ENCODE measurements around the gene COA7. TPM values are rescaled to one million over a fixed set of nuclear protein-coding genes. Genes with fewer than 3 reads are reported as not detected.

The COA7 gene
- total and polyA plus RNA-seq, 2 of the 4 experiments (the other 2 are of a cell fraction) = 9.3 to 20.3 TPM

- dilution Hi-C loops (cut with HindIII; ENCODE audit: low sequenced_read_pairs, unreplicated experiment) (no loop called here), in situ Hi-C loops (cut with MboI; ENCODE audit: low sequenced_read_pairs) (no loop called here), intact Hi-C loops (cut with micrococcal nuclease) (no loop called here)
- TF ChIP-seq FOS (IDR thresholded peaks at IDR 0.05; ENCODE audit: low read depth, low read length) (no peak), SMC3 (IDR thresholded peaks at IDR 0.05; ENCODE audit: low read depth, low read length) (no peak), CTCF (conservative IDR thresholded peaks at IDR 0.05; ENCODE audit: low read depth, low read length) (no peak), ELK1 (IDR thresholded peaks at IDR 0.05; ENCODE audit: borderline replicate concordance, low read depth, low read length) (no peak), POLR2A (IDR thresholded peaks at IDR 0.05; ENCODE audit: low read depth, low read length) (no peak), RCOR1 (IDR thresholded peaks at IDR 0.05; ENCODE audit: insufficient replicate concordance, low read length) (no peak), MXI1 (IDR thresholded peaks at IDR 0.05; ENCODE audit: borderline replicate concordance, low read depth, low read length) (no peak)
- BruUV-seq (replicated peaks) = no TSS peak
- no peak overlapping the region for H2AK9ac ChIP-seq (replicated peaks; ENCODE audit: low read depth, low read length, poor library complexity)
- H3K14ac ChIP-seq (replicated peaks; ENCODE audit: low read depth, low read length) = no peak overlapping the region
- no peak overlapping the region for H3K56ac ChIP-seq (ENCODE audit: extremely low read depth, insufficient read depth, low read length)
- no peaks in the 10 kb centered on the region for H4K20me1 ChIP-seq (ENCODE audit: insufficient read depth, low read length)
- no peaks in the 10 kb centered on the region for H3K79me1 ChIP-seq (ENCODE audit: low read depth in 1 of 2, low read length in 2 of 2)
- no peaks in the 10 kb centered on the region for H3K9me3 ChIP-seq (ENCODE audit: control insufficient read depth, insufficient read depth, low read length)
- no peak overlapping the region for H4K8ac ChIP-seq (ENCODE audit: low read depth in 2 of 2, low read length in 2 of 2)
- POLR2A ChIA-PET (ENCODE audit: unreplicated experiment) = no interaction called here
- H3K9me1 ChIP-seq (ENCODE audit: insufficient read depth, low read length) = no peaks in the 10 kb centered on the region
- H2BK20ac ChIP-seq (ENCODE audit: low read depth, low read length) = no peak overlapping the region
- CTCF ChIA-PET = no interaction called here
- no peak overlapping the region for H3K4me3 ChIP-seq (ENCODE audit: insufficient read depth, low read depth, low read length)
- no peak overlapping the region for H3K9ac ChIP-seq (ENCODE audit: low read depth, low read length)
- no peak overlapping the region for H2BK15ac ChIP-seq (ENCODE audit: low read depth, low read length)
- DNase-seq (no peak), ATAC-seq (ENCODE audit: low read depth) (no peak)
- H3K36me3 ChIP-seq (ENCODE audit: control insufficient read depth, insufficient read depth, low read length) = no peaks in the 10 kb centered on the region
- H4K5ac ChIP-seq (ENCODE audit: low read depth, low read length) = no peak overlapping the region
- no peak overlapping the region for H4K91ac ChIP-seq (ENCODE audit: insufficient read depth, low read depth, low read length)
- no peak overlapping the region for H3K23ac ChIP-seq (ENCODE audit: low read depth, low read length)
- H2AFZ ChIP-seq (replicated peaks; ENCODE audit: low read length, poor library complexity) = no peak overlapping the region
- H3K4me1 ChIP-seq (ENCODE audit: control insufficient read depth, insufficient read depth, low read length) = no peaks in the 10 kb centered on the region
- peaks cover 8% of the 10 kb centered on the region for H3K27me3 ChIP-seq (ENCODE audit: control insufficient read depth, insufficient read depth, low read length)
- no peak overlapping the region for H3K27ac ChIP-seq (ENCODE audit: insufficient read depth, low read length)
- no peak overlapping the region for H3K4ac ChIP-seq (ENCODE audit: low read depth, low read length)
- H2BK5ac ChIP-seq (ENCODE audit: low read depth, low read length, poor library complexity, severe bottlenecking) = no peak overlapping the region
- H3K18ac ChIP-seq (ENCODE audit: low read depth, low read length) = no peak overlapping the region
- no peak overlapping the region for H3K4me2 ChIP-seq (ENCODE audit: low read depth, low read length)
- no peak overlapping the region for H2BK120ac ChIP-seq (ENCODE audit: low read depth, low read length)
- no peak overlapping the region for H2AK5ac ChIP-seq (ENCODE audit: low read depth, low read length)
These were observed 44.1 kb downstream of the COA7 start for GRCh38 chr1:52654063-52654462.
